ENCODE measurements around the gene RPS8.
"Not testable (repeated sequence)": the region's sequence is repeated elsewhere in the genome, so short reads cannot be mapped to it uniquely, and the experiment has no call there.

Gene RPS8

GRCh38 chr1:44820328-44821239 is 45.2 kb downstream of the RPS8 start:
- DNase-seq: no peak

DNA sequence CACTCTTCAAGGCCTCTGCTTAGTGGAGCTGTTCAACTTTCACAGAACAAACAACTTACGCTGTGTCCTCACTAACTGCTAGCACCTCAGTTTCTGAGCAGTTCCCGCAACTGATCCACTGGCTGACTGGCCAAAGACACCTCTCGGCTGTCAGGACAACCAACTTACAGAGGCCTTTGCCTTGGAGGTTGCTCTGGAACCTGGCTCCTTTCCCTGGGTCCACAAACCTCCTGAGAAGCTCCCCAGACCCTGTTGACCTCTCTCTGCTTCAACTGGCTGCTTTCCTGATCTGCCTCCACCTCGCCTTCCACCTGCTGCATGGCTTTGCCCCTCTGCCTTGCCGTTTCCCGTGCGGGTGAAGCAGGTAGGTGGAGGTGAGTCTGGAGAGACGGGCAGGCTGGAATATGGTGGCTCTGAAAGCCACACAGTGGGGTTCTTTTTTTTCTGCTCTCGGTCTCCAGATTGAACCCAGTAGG is 45.9 kb downstream of the RPS8 start:
- DNase-seq: no peak

DNA sequence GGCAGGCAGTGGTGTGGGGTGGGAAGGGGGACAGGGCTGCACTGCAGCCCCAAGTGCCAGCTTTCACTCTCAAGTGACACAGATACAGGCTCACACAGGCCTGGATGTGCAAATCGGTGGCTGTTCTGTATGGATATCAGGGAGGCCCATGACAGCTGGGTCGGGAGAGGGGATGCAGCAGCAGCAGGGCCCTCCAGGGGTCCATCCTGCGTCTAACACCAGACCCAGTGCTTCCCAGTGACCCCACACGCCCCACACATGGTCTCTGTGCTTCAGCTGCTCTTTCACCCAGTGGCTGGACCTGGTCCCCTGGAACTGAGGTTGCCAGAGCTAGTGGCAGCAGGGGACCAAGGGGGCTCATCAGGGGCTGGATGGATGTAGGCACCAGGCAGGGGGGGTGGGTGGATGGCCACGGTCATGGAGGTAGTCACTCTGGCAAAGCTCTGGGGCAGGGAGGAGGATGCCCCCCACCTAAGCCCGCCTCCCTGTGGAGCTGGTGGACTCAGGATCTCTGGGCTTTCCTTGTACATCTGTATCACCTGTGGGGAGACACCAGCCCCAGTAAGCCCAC is 46.9 kb downstream of the RPS8 start:
- no peak for DNase-seq

- no peak for DNase-seq
Observed at GRCh38 chr1:44822981-44823451, 47.7 kb downstream of the RPS8 start.

DNA sequence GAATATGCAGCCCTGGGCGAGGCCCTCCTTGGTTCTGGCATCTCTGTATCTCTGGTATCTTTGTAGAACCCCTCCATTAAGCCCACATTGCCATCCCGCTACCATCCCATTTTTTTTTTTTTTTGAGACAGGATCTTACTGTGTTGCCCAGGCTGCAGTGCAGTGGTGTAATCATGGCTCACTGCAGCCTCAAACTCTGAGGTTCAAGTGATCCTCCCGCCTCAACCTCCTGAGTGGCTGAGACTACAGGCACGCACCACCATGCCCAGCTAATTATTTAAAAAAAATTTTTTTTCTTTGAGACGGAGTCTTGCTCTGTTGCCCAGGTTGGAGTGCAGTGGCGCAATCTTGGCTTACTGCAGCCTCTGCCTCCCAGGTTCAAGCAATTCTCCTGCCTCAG is 49.1 kb downstream of the RPS8 start:
- not testable (repeated sequence) for DNase-seq

DNA sequence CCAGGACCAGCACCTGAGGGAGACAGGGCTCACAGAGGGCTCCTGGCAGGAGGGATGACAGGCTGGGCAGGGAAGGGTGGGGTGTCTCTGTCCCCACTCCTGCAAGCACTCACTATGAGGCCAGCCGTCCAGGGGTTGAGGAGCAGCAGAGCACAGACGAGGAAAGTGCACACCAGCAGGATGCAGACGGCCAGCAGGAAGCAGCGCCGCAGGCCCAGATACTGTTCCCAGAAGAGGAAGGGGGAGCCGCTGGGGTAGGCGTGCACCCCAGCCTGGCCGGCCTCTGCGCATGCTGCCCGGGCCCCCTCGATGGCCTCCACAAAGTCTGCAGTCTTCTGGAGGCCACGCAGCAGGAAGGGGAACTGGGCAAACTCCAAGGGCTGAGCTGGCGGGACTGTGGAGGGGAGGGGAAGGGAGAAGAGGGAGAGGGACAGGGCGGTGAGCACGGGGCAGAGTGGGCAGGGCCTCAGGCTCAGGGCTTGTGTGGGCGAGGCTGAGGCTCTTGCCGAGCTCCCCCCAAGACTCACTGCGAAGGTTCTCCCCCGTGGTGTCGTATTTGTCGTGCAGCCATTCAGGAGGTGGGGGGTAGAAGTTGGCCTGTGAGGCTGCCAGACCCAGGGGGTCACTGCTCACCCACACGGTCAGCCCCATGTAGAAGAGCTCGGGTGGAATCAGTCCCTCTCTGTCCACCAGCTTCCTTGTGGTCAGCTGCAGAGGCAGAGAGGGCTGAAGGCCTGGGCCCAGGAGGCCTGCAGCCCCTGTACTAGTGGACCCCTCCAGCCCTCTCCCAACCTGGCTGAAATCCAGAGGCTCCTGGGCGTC is 51.2 kb downstream of the RPS8 start:
- DNase-seq: no peak

- DNase-seq: no peak
Observed at GRCh38 chr1:44827197-44828002, 52.1 kb downstream of the RPS8 start.

- no peak for DNase-seq
Observed at GRCh38 chr1:44828003-44828651, 52.8 kb downstream of the RPS8 start.

All from GOT3 (cell line).